Measurements from ENCODE around the gene CEP192.

GRCh38 chr18:12991821-12992179, 638 bp downstream of the CEP192 start:
- TF ChIP-seq POLR2AphosphoS5 (IDR thresholded peaks at IDR 0.05; ENCODE audit: low read depth, low read length), result no peak
- no peak for TF ChIP-seq POLR2A (IDR thresholded peaks at IDR 0.05; ENCODE audit: low read depth, low read length)
